Fibroblast of lung (primary cell): Measurements from ENCODE around the gene CA6. TPM values are rescaled to one million over a fixed set of nuclear protein-coding genes. Genes with fewer than 3 reads are reported as not detected.

ENCODE experiments used
- DNase-seq, 2 donors: peaks; one replicate each; pipeline versions ENCODE4 v3.0.0 to v3.0.0-alpha.2; 2010; ENCODE audit warnings: low read depth in 2 of 2
- H2AFZ ChIP-seq: 2 replicates; pipeline ENCODE4 v1.5.1; 2012; ENCODE audit warnings: low read length, control low read depth, inconsistent platforms
- H3K27ac ChIP-seq: 2 replicates; pipeline ENCODE4 v1.5.1; 2011; ENCODE audit warnings: low read length, control low read depth; ENCODE audit not compliant: insufficient read depth
- H3K27me3 ChIP-seq: 2 replicates; pipeline ENCODE4 v1.5.1; 2011; ENCODE audit warnings: mild to moderate bottlenecking, low read length; ENCODE audit not compliant: control insufficient read depth, insufficient read depth
- H3K36me3 ChIP-seq: 2 replicates; pipeline ENCODE4 v1.5.1; 2011; ENCODE audit warnings: low read length; ENCODE audit not compliant: control insufficient read depth, insufficient read depth
- H3K4me1 ChIP-seq: 2 replicates; pipeline ENCODE4 v1.5.1; 2011; ENCODE audit warnings: low read length; ENCODE audit not compliant: control insufficient read depth, insufficient read depth; ENCODE audit errors: extremely low read depth
- H3K4me2 ChIP-seq: 2 replicates; pipeline ENCODE4 v1.5.1; 2011; ENCODE audit warnings: low read length, control low read depth; ENCODE audit not compliant: insufficient read depth; ENCODE audit errors: extremely low read depth
- H3K4me3 ChIP-seq, 4 experiments: fragments of 200-600 bp in 1 of 4; sonication (generic) in 1 of 4; replicated peaks in 1 of 4; 2 replicates each; pipeline ENCODE4 v1.5.1; 2011 to 2016; ENCODE audit warnings: low read length in 4 of 4, low read depth in 3 of 4, mild to moderate bottlenecking in 3 of 4, control low read depth in 2 of 4, inconsistent platforms in 1 of 4, mixed read lengths in 1 of 4; ENCODE audit not compliant: insufficient read depth in 1 of 4; ENCODE audit errors: control extremely low read depth in 1 of 4
- H3K79me2 ChIP-seq: 2 replicates; pipeline ENCODE4 v1.5.1; 2012; ENCODE audit warnings: mild to moderate bottlenecking, low read length, inconsistent platforms; ENCODE audit not compliant: control insufficient read depth, insufficient read depth
- H3K9ac ChIP-seq: 2 replicates; pipeline ENCODE4 v1.5.1; 2011; ENCODE audit warnings: mild to moderate bottlenecking, low read length, control low read depth; ENCODE audit not compliant: insufficient read depth
- H3K9me3 ChIP-seq: 2 replicates; pipeline ENCODE4 v1.5.1; 2012; ENCODE audit warnings: low read depth, low read length; ENCODE audit not compliant: control insufficient read depth, insufficient read depth
- H4K20me1 ChIP-seq: 2 replicates; pipeline ENCODE4 v1.5.1; 2011; ENCODE audit warnings: low read length; ENCODE audit not compliant: control insufficient read depth, insufficient read depth; ENCODE audit errors: extremely low read depth
- CTCF ChIP-seq, 2 donors: IDR thresholded peaks in 1 of 2; conservative IDR thresholded peaks in 1 of 2; 1 replicate in 1 of 2; 2 replicates in 1 of 2; pipeline ENCODE4 v1.5.1; 2011 to 2012; ENCODE audit warnings: low read length in 2 of 2, control low read depth in 1 of 2, inconsistent platforms in 1 of 2, low read depth in 1 of 2, mild to moderate bottlenecking in 1 of 2
- EZH2 ChIP-seq: IDR thresholded peaks from 2 replicates; pipeline ENCODE4 v1.5.1; 2012; ENCODE audit warnings: low read length, control low read depth, mild to moderate bottlenecking; ENCODE audit errors: missing control alignments
- polyA plus RNA-seq, 2 donors: library from polyadenylated mRNA; depleted of rRNA in 1 of 2; stranded (reverse) in 1 of 2; unstranded in 1 of 2; fragments of >200 nt; gene quantifications; 2 replicates each; pipeline ENCODE4 v1.2.1, GENCODE V29; 2011 to 2012; ENCODE audit warnings: missing spikeins in 1 of 2
- total RNA-seq: library from RNA; depleted of rRNA; stranded (reverse); fragments of >200 nt; gene quantifications from 2 replicates; pipeline ENCODE4 v1.2.1, GENCODE V29; 2014

CA6 gene
- total and polyA plus RNA-seq, 2 donors (not counting 1 experiment from before 2014, with no cell fraction given): not detected

- no peaks in the 10 kb centered on the region for H3K79me2 ChIP-seq
- no peaks in the 10 kb centered on the region for H4K20me1 ChIP-seq
- H3K9ac ChIP-seq: no peak overlapping the region
- TF ChIP-seq CTCF (conservative IDR thresholded peaks at IDR 0.05 in 1 of 2, IDR thresholded peaks at IDR 0.05 in 1 of 2; ENCODE audit: low read depth in 1 of 2, low read length in 2 of 2): no peak
- no peak for TF ChIP-seq EZH2
- H3K4me2 ChIP-seq: peak overlapping the region; percentile 4
- H3K27ac ChIP-seq: peak overlapping the region; percentile 22
- peak; percentile 88 to 97 for DNase-seq
- H3K4me1 ChIP-seq: no peaks in the 10 kb centered on the region
- no peaks in the 10 kb centered on the region for H3K9me3 ChIP-seq
- H2AFZ ChIP-seq: no peak overlapping the region
- no peak overlapping the region for H3K4me3 ChIP-seq
- H3K27me3 ChIP-seq: no peaks in the 10 kb centered on the region
- no peaks in the 10 kb centered on the region for H3K36me3 ChIP-seq
Observed at GRCh38 chr1:8985915-8986813, 40.5 kb downstream of the CA6 start.

- Histone ChIP-seq H3K79me2 (no peaks in the 10 kb centered on the region), H3K27me3 (no peaks in the 10 kb centered on the region), H3K36me3 (no peaks in the 10 kb centered on the region), H2AFZ (no peak overlapping the region), H3K4me2 (no peak overlapping the region), H3K27ac (peak overlapping the region; percentile 22), H4K20me1 (no peaks in the 10 kb centered on the region), H3K9ac (no peak overlapping the region), H3K9me3 (no peaks in the 10 kb centered on the region), H3K4me3 (no peak overlapping the region), H3K4me1 (no peaks in the 10 kb centered on the region)
- no peak for DNase-seq
- TF ChIP-seq CTCF (conservative IDR thresholded peaks at IDR 0.05 in 1 of 2, IDR thresholded peaks at IDR 0.05 in 1 of 2; ENCODE audit: low read depth in 1 of 2, low read length in 2 of 2) (no peak), EZH2 (no peak)
Observed at GRCh38 chr1:8986814-8987190, 41.1 kb downstream of the CA6 start.

- Histone ChIP-seq H3K27me3 (no peaks in the 10 kb centered on the region), H3K9me3 (no peaks in the 10 kb centered on the region), H2AFZ (no peak overlapping the region), H4K20me1 (no peaks in the 10 kb centered on the region), H3K36me3 (no peaks in the 10 kb centered on the region), H3K79me2 (no peaks in the 10 kb centered on the region), H3K4me1 (no peaks in the 10 kb centered on the region), H3K9ac (no peak overlapping the region), H3K4me2 (no peak overlapping the region), H3K27ac (no peak overlapping the region), H3K4me3 (no peak overlapping the region)
- DNase-seq: peak; percentile 21 to 42
- TF ChIP-seq CTCF (conservative IDR thresholded peaks at IDR 0.05 in 1 of 2, IDR thresholded peaks at IDR 0.05 in 1 of 2; ENCODE audit: low read depth in 1 of 2, low read length in 2 of 2): peak; percentile 89 to 91
- TF ChIP-seq EZH2: no peak
Observed at GRCh38 chr1:8987881-8988617, 42.4 kb downstream of the CA6 start.
